Measurements from ENCODE around the gene MINDY4B.

MINDY4B gene

GRCh38 chr3:150840802-150841515, 64.3 kb downstream of the MINDY4B start:
- no peak for DNase-seq

DNA sequence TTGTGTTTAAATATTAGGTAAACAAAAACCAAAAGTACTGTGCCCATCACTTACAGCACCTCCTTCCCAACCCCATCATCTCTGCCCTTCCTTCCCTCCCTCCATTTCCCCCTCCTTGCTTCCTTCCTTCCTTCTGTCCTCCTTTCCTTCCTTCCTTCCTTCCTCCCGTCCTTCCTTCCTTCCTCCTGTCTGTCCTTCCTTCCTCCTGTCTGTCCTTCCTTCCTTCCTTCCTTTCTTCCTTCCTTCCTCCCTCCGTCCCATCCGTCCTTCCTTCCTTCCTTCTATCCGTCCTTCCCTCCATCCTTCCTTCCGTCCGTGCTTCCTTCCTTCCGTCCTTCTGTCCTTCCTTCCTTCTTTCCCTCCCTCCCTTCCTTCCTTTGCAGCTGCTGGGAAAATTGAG, 74.5 kb downstream of the MINDY4B start:
- no peak for DNase-seq

DNA sequence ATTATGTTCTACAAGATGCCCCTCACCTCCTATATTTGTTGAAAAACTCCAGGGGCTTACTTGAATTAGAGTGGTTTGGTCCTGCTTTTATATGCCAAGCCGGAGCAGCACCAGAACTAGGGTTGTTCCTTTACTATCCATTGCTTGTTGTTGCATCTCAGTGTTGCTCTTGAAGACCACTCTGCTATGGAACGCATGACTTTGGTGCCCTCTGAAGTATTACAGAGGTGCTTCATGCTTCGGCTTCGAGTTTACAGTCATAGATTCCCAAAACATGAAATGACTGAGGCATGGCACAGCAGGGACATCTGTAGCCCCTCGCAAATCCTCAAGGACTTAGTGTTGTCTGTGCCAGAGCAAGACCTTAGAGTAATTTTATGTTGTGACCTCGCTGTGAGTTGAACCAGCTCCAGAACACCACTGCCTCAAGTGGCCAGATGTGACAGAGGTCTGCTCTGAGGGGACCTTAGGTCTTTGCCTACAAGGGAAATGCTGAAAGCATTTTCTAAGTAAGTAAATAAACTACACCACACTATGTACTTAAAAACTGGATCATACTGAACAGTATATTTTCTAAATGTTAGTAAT, 75.1 kb downstream of the MINDY4B start:
- no peak for DNase-seq

DNA sequence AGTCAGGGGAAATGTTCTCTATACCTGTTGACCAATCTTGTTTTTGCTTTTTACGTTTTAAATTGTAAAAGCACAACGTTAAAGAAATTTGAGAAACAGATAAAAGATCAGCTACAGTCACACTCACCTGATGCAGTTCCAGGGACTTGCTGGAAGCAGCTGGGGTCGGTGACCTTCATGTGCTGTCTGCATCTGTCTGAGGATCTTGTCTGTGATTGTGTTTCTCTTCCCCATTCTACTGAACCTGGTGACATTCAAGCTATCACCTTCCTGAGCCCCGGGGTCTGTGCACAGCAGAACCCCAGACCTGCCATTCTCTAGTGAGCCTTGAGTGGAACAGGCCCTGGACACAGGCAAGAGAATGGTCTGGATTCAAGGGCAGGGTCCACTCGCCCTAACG, 75.8 kb downstream of the MINDY4B start:
- no peak for DNase-seq

DNA sequence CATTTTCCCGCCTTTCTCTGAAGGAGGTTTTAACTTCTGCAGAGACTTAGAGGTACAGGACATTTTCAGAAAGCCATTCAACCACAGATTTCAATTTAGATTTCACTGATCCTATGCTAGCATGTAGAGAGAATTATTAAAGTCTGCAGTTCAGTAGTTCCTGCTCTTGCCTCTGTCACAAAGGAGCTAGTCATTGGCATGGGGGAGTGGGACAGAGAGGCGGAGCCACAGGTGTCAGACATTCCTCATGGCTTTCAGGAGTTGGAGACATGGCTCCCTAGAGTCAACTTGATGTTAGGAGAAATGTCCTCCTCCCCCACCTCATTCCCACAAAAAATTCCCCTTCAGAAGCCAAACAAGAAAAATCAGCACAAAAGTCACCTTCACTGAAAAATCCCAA, 76.2 kb downstream of the MINDY4B start:
- DNase-seq: no peak

DNA sequence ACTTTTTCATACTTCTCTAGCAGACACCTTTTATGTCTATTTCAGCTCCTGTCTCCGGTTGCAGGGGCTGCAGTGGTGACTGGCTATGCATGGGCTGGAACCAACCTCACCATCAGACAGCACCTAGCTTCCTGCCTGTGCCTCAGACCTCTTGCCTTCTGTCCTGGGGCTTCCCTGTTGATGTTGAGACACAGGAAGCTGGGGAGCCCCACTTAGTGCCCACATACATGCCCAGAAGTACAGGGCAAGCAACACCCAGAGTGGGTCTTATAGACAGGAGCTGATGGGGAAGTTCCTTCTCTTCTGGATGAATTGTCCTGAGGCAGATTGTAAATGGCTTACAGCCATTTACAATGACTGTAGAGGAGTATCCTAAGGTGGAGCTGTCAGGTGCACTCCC, 77.0 kb downstream of the MINDY4B start:
- DNase-seq: no peak

DNA sequence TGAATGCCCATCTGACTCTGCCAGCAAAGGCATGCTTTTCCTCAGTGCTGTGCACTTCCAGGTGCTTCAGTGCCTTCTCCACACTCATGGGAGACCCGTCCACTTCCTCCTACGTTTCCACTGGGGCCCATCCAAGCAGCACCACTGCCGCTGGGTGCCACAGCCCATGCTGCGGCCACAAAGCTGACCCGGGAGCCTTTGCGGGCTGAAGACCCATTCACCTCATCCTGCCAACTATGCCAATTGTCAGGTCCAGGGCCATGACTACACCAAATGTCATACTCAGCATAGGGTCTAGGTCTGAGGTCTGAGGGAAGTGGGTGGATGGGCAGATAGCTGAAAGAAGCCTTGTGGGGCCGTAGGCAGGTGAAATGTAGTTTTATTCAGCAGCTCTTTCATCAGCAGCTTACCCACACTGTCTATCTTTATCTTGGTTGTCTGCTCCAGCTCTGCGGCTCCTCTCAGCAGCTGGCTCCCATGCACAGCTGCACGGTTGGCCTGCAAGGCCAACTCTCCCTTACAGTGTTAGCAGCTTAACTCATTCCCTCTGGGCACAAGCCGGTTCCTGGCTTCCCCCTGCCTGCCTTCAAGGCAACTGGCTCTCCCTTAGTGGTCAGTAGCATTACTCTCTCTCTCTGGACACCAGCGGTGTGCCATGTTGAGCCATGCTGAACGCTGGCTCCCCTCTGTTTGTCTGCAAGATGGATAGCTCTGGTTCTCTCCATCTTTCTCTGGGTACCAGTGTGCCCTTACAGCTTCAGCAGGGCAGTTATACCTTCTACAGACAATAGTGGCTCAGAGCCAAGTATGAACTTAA, 78.6 kb downstream of the MINDY4B start:
- DNase-seq: no peak

GRCh38 chr3:150825916-150826377, 79.3 kb downstream of the MINDY4B start:
- no peak for DNase-seq

GRCh38 chr3:150825192-150825915, 79.9 kb downstream of the MINDY4B start:
- no peak for DNase-seq

- DNase-seq: no peak
These were observed 82.0 kb downstream of the MINDY4B start for GRCh38 chr3:150823277-150823676.

GRCh38 chr3:150822636-150823035, 82.6 kb downstream of the MINDY4B start:
- DNase-seq: no peak
